ENCODE measurements around the gene MAZ. TPM values are rescaled to one million over a fixed set of nuclear protein-coding genes. Genes with fewer than 3 reads are reported as not detected.

The MAZ gene
- total and polyA plus RNA-seq, 2 of the 8 experiments (the other 6 are each of a cell fraction or from before 2014, with no cell fraction given) = 219 to 380 TPM

DNA sequence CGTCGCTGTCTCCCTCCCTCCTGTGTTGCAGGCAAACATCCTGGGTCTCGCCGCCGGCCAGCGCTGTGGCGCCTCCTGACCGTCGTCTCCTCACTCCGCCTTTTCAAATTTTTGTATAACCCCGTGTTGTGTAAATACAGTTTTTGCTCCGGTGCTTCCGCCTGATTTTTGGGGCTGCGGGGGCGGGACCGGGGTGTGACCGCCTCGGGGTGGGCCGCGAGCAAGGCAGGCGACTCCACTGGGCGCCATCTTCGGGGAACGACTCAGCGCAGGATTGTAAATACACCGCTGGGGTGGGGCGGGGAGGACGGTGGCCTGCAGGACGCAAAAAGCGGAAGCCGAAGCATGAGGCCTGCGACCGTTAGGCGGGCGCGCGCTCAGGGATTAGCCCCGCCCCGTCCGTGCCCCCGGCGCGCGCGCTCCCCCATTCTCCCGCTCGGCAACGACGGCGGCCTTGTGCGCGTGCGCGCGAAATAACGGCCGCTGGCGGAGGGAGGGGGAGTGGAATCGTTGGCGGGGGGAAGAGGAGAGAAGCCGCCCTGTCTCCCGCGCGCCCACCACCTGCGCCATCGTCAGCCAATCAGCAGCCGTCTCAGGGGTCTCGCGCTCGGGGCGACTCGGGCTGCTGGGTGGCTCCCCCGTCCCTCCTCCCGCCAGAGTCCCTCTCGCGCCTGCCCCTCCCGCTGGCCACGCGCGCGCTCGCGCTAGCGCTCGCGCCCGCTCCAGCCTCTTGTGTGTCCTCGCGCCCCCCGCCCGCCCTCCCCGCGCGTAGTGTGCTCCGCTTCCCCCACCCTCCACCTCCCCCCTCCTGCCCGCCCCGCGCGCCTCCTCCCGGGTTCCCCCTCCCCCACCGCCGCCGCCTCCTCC lies 864 bp upstream of the MAZ start (continued):
- TF ChIP-seq CTBP2 (IDR thresholded peaks at IDR 0.05; ENCODE audit: borderline replicate concordance, insufficient read depth, insufficient read length, low read length) (no peak), HDAC2 (IDR thresholded peaks at IDR 0.05; ENCODE audit: borderline replicate concordance in 1 of 2, low read depth in 2 of 2, low read length in 2 of 2) (peak; percentile 61 to 92; a peak in 1 of 4 replicates), BACH1 (IDR thresholded peaks at IDR 0.05; ENCODE audit: low read length) (peak; percentile 33; the same call in 1 of the 2 replicates), JUND (IDR thresholded peaks at IDR 0.05; ENCODE audit: low read length) (no peak), NANOG (IDR thresholded peaks at IDR 0.05; ENCODE audit: insufficient read depth, low read depth, low read length, poor library complexity, severe bottlenecking) (no peak), EP300 (IDR thresholded peaks at IDR 0.05; ENCODE audit: borderline replicate concordance in 1 of 2, low read depth in 2 of 2, low read length in 2 of 2) (0 out of 3 replicates have a peak, but pooled peaks of 1 of the 2 experiments have one; percentile 6), TCF12 (IDR thresholded peaks at IDR 0.05; ENCODE audit: low read depth, low read length) (peak; percentile 74; the same call in 1 of the 2 replicates), TAF7 (optimal IDR thresholded peaks at IDR 0.05; ENCODE audit: borderline replicate concordance, low read depth, low read length) (peak; percentile 77), SIX5 (IDR thresholded peaks at IDR 0.05; ENCODE audit: low read depth, low read length) (no peak), GABPA (IDR thresholded peaks at IDR 0.05; ENCODE audit: borderline replicate concordance, insufficient read depth, low read length) (no peak), EZH2 (IDR thresholded peaks at IDR 0.05; ENCODE audit: low read depth, low read length, severe bottlenecking) (no peak), CHD1 (IDR thresholded peaks at IDR 0.05; ENCODE audit: low read depth, low read length) (no peak), PHF8 (conservative IDR thresholded peaks at IDR 0.05; ENCODE audit: low read depth, low read length) (peak; percentile 75)
- TF ChIP-seq, protein P1, sequence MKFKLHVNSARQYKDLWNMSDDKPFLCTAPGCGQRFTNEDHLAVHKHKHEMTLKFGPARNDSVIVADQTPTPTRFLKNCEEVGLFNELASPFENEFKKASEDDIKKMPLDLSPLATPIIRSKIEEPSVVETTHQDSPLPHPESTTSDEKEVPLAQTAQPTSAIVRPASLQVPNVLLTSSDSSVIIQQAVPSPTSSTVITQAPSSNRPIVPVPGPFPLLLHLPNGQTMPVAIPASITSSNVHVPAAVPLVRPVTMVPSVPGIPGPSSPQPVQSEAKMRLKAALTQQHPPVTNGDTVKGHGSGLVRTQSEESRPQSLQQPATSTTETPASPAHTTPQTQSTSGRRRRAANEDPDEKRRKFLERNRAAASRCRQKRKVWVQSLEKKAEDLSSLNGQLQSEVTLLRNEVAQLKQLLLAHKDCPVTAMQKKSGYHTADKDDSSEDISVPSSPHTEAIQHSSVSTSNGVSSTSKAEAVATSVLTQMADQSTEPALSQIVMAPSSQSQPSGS (IDR thresholded peaks at IDR 0.05; ENCODE audit: low read length) = no peak
- TF ChIP-seq, protein P2, sequence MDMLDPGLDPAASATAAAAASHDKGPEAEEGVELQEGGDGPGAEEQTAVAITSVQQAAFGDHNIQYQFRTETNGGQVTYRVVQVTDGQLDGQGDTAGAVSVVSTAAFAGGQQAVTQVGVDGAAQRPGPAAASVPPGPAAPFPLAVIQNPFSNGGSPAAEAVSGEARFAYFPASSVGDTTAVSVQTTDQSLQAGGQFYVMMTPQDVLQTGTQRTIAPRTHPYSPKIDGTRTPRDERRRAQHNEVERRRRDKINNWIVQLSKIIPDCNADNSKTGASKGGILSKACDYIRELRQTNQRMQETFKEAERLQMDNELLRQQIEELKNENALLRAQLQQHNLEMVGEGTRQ (IDR thresholded peaks at IDR 0.05; ENCODE audit: low read length) = peak; percentile 61; the same call in 1 of the 2 replicates

Data from H1 (cell line).